Left renal cortex interstitium (tissue), 4 donors: Measurements from ENCODE around the gene SELENOP. TPM values are rescaled to one million over a fixed set of nuclear protein-coding genes. Genes with fewer than 3 reads are reported as not detected.

Source experiments
- DNase-seq, 4 donors: peaks; one replicate each; pipeline ENCODE4 v3.0.0-alpha.2; 2013; ENCODE audit warnings: low read depth in 4 of 4, low spot score in 2 of 4, missing footprints in 1 of 4
- polyA plus RNA-seq, 4 donors: library from polyadenylated mRNA; unstranded; fragments of 120-200 nt; gene quantifications; one replicate each; pipeline ENCODE4 v1.2.1, GENCODE V29; 2013; ENCODE audit not compliant: insufficient read length in 4 of 4

The SELENOP gene
- polyA plus RNA-seq, 4 donors = 420 to 567 (median 423) TPM

- no peak for DNase-seq
Measured at GRCh38 chr5:42750507-42750906, 61.2 kb downstream of the SELENOP start.

Other genes with a start within 250 kb of the SELENOP start
- 10 to 100 TPM; 10.0 to 16.3 (median 12.8) TPM for gene CCDC152, start 55.1 kb downstream of the SELENOP start, polyA plus RNA-seq
- gene ANXA2R, start 228.4 kb upstream of the SELENOP start, polyA plus RNA-seq = 1 to 10 TPM; 1.2 to 1.5 (median 1.3) TPM